Measurements from ENCODE around the gene ANAPC13. TPM values are rescaled to one million over a fixed set of nuclear protein-coding genes. Genes with fewer than 3 reads are reported as not detected.

ANAPC13 gene
- total RNA-seq, 1 experiment from 2014 or later = 35.7 TPM

DNA sequence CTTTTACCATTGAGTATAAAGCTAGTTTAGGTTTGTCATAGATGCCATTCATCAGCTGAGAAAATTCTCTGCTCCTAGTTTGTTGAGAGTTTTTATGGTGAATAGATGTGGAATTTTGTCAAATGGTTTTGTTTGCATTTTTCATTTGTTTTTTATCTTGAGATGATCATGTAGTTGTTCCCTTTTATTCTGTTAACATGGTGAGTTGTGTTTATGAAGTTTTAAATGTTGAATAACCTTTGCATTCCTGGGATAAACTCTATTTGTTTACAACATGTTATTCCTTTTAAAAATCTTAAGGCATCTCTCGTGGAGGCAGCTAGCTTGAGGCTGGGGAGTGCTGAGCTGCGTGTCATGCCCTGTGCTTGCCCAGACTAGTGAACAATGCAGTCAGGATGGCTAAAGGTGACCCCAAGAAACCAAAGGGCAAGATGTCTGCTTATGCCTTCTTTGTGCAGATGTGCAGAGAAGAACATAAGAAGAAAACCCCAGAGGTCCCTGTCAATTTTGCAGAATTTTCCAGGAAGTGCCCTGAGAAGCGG is 48.5 kb downstream of the ANAPC13 start:
- TF ChIP-seq RAD21 (IDR thresholded peaks at IDR 0.05; ENCODE audit: low read depth) (no peak), EGR1 (IDR thresholded peaks at IDR 0.05; ENCODE audit: low read depth) (no peak), CEBPB (IDR thresholded peaks at IDR 0.05; ENCODE audit: low read depth) (no peak), ELF1 (IDR thresholded peaks at IDR 0.05; ENCODE audit: borderline replicate concordance, low read depth) (no peak), POLR2A (IDR thresholded peaks at IDR 0.05; ENCODE audit: borderline replicate concordance, extremely low read depth, insufficient read depth, insufficient read length) (no peak)
- TF ChIP-seq, protein P1, sequence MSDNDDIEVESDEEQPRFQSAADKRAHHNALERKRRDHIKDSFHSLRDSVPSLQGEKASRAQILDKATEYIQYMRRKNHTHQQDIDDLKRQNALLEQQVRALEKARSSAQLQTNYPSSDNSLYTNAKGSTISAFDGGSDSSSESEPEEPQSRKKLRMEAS (IDR thresholded peaks at IDR 0.05) = no peak
- TF ChIP-seq, protein P2, sequence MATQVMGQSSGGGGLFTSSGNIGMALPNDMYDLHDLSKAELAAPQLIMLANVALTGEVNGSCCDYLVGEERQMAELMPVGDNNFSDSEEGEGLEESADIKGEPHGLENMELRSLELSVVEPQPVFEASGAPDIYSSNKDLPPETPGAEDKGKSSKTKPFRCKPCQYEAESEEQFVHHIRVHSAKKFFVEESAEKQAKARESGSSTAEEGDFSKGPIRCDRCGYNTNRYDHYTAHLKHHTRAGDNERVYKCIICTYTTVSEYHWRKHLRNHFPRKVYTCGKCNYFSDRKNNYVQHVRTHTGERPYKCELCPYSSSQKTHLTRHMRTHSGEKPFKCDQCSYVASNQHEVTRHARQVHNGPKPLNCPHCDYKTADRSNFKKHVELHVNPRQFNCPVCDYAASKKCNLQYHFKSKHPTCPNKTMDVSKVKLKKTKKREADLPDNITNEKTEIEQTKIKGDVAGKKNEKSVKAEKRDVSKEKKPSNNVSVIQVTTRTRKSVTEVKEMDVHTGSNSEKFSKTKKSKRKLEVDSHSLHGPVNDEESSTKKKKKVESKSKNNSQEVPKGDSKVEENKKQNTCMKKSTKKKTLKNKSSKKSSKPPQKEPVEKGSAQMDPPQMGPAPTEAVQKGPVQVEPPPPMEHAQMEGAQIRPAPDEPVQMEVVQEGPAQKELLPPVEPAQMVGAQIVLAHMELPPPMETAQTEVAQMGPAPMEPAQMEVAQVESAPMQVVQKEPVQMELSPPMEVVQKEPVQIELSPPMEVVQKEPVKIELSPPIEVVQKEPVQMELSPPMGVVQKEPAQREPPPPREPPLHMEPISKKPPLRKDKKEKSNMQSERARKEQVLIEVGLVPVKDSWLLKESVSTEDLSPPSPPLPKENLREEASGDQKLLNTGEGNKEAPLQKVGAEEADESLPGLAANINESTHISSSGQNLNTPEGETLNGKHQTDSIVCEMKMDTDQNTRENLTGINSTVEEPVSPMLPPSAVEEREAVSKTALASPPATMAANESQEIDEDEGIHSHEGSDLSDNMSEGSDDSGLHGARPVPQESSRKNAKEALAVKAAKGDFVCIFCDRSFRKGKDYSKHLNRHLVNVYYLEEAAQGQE (IDR thresholded peaks at IDR 0.05; ENCODE audit: low read depth) = no peak
- TF ChIP-seq, protein P3, sequence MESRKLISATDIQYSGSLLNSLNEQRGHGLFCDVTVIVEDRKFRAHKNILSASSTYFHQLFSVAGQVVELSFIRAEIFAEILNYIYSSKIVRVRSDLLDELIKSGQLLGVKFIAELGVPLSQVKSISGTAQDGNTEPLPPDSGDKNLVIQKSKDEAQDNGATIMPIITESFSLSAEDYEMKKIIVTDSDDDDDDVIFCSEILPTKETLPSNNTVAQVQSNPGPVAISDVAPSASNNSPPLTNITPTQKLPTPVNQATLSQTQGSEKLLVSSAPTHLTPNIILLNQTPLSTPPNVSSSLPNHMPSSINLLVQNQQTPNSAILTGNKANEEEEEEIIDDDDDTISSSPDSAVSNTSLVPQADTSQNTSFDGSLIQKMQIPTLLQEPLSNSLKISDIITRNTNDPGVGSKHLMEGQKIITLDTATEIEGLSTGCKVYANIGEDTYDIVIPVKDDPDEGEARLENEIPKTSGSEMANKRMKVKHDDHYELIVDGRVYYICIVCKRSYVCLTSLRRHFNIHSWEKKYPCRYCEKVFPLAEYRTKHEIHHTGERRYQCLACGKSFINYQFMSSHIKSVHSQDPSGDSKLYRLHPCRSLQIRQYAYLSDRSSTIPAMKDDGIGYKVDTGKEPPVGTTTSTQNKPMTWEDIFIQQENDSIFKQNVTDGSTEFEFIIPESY (IDR thresholded peaks at IDR 0.05; ENCODE audit: extremely low read depth, insufficient replicate concordance, low read length) = no peak
- DNase-seq (ENCODE audit: low read depth, low spot score) = no peak
- Histone ChIP-seq H3K4me1 (ENCODE audit: control insufficient read depth in 1 of 2, insufficient read depth in 2 of 2, low read length in 2 of 2) (no peaks in the 10 kb centered on the region), H3K36me3 (ENCODE audit: control insufficient read depth in 1 of 2, insufficient read depth in 2 of 2, low read length in 2 of 2) (no peaks in the 10 kb centered on the region), H3K27ac (ENCODE audit: low read depth, low read length) (no peak overlapping the region), H2AFZ (ENCODE audit: low read depth, low read length, poor library complexity, severe bottlenecking) (no peak overlapping the region), H3K9me3 (ENCODE audit: control insufficient read depth in 1 of 2, insufficient read depth in 1 of 2, low read depth in 1 of 2, low read length in 2 of 2) (no peaks in the 10 kb centered on the region), H3K9me2 (ENCODE audit: insufficient read depth) (no peaks in the 10 kb centered on the region), H3K4me2 (ENCODE audit: low read length) (no peak overlapping the region), H3K79me2 (ENCODE audit: insufficient read depth, low read length) (no peaks in the 10 kb centered on the region), H3K27me3 (ENCODE audit: insufficient read depth, low read length) (no peaks in the 10 kb centered on the region), H3K9ac (ENCODE audit: low read length) (no peak overlapping the region), H3K4me3 (replicated peaks in 1 of 2; ENCODE audit: low read depth in 1 of 2, low read length in 2 of 2) (no peak overlapping the region), H4K20me1 (ENCODE audit: insufficient read depth) (no peaks in the 10 kb centered on the region)
- POLR2A ChIA-PET = no interaction called here
- intact Hi-C loops (cut with micrococcal nuclease) = no loop called here
- ATAC-seq = no peak
- CTCF ChIA-PET = no interaction called here
- RAD21 ChIA-PET (ENCODE audit: low non-redundant PET in 1 of 2, low total read pairs in 2 of 2, uncharacterized antibody in 2 of 2, unreplicated experiment in 2 of 2) = no interaction called here
- BruUV-seq (replicated peaks) = no TSS peak

Measured in HCT116 (cell line).